ENCODE data around the gene GUCA2B.

Gene GUCA2B

DNA sequence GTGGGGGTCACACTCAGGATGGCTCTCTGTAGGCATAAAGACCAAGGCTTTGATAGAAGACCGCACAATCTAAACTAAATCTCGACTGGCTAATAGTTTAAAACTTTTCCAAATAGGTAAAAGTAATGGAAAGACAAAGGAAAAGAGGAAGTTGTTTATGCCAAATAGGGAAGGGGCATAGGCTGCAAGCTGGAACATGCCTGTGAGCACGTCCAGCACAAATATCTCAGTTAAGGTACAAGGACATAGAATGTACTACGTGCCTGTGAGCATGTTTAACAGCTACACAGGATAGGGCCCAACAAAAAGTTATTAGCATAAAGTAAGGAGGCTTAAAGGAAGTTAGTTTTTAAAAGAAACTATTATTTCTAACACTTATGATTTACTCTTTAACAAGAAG is 38.9 kb downstream of the GUCA2B start:
- Histone ChIP-seq H3K4me3 (ENCODE audit: low read depth, low read length) (no peak overlapping the region), H3K9me3 (ENCODE audit: control insufficient read depth, insufficient read depth, low read depth, low read length) (no peaks in the 10 kb centered on the region), H3K9ac (ENCODE audit: low read length) (no peak overlapping the region), H3K27ac (ENCODE audit: low read depth, low read length) (no peak overlapping the region), H3K36me3 (ENCODE audit: control insufficient read depth, insufficient read depth, low read length) (peaks cover 65% of the 10 kb centered on the region), H3K4me1 (ENCODE audit: control insufficient read depth, insufficient read depth, low read length) (no peaks in the 10 kb centered on the region), H3K27me3 (ENCODE audit: control insufficient read depth, insufficient read depth, low read length) (no peaks in the 10 kb centered on the region)

DNA sequence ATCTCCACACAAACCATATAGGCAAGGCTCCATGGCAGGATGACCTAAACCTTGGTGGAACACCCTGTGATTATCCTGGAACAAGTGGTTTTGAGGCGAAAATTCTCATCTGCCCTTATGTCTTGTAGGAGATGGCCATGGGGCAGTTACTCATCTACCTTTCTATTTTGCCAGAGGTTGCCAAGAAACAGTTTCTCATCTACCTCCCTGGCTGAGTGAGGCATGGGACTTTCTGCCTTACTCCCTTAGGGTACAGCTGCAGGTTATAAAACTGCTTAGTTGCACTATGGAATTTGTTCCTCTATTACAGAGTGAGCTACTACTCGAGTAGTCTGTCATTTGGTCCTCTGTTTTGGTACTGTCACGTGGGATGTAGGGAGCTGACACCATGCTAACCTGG is 42.6 kb downstream of the GUCA2B start:
- Histone ChIP-seq H3K27me3 (ENCODE audit: control insufficient read depth, insufficient read depth, low read length) (no peaks in the 10 kb centered on the region), H3K9ac (ENCODE audit: low read length) (no peak overlapping the region), H3K9me3 (ENCODE audit: control insufficient read depth, insufficient read depth, low read depth, low read length) (no peaks in the 10 kb centered on the region), H3K4me1 (ENCODE audit: control insufficient read depth, insufficient read depth, low read length) (no peaks in the 10 kb centered on the region), H3K4me3 (ENCODE audit: low read depth, low read length) (no peak overlapping the region), H3K36me3 (ENCODE audit: control insufficient read depth, insufficient read depth, low read length) (peaks cover 57% of the 10 kb centered on the region), H3K27ac (ENCODE audit: low read depth, low read length) (no peak overlapping the region)

DNA sequence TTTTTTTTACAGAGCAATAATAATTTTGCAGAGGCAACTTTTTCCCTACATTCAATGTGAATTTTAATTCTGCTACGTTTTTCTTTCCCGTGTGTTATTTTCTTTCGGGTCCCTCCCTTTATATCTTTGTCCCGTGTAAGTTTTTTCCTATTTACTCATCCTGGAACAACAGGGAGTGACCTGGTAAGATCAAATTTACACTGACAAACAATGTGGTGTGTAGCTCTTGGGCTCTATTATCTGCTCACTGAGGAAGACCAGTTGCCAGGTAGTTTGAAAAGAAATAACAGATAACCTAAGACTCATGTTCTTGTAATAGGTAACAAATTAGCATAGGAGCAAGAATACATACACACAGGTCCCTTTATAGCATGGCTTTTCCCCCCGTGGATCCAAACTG is 45.0 kb downstream of the GUCA2B start:
- Histone ChIP-seq H3K27me3 (ENCODE audit: control insufficient read depth, insufficient read depth, low read length) (no peaks in the 10 kb centered on the region), H3K36me3 (ENCODE audit: control insufficient read depth, insufficient read depth, low read length) (peaks cover 49% of the 10 kb centered on the region), H3K9ac (ENCODE audit: low read length) (no peak overlapping the region), H3K9me3 (ENCODE audit: control insufficient read depth, insufficient read depth, low read depth, low read length) (no peaks in the 10 kb centered on the region), H3K4me3 (ENCODE audit: low read depth, low read length) (no peak overlapping the region), H3K4me1 (ENCODE audit: control insufficient read depth, insufficient read depth, low read length) (no peaks in the 10 kb centered on the region), H3K27ac (ENCODE audit: low read depth, low read length) (no peak overlapping the region)

DNA sequence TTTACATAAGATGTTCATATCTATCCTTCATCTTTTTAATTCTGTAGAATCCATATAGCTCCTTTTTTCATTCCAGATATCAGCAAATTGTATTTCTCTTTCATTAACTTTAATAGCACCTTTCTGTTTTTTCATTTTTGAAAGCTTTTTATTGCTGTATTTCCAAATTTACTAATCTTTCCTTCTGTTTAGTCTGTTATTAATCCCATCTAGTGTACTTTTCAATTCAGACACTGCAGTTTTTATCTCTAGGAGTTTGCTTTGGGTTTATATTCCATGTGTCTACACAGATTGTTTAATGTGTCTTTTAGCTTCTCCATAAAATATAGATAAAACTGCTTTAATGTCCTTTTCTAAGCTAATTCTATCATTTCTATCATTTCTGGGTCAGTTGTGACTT is 48.8 kb downstream of the GUCA2B start:
- Histone ChIP-seq H3K9ac (ENCODE audit: low read length) (no peak overlapping the region), H3K4me3 (ENCODE audit: low read depth, low read length) (no peak overlapping the region), H3K27me3 (ENCODE audit: control insufficient read depth, insufficient read depth, low read length) (no peaks in the 10 kb centered on the region), H3K36me3 (ENCODE audit: control insufficient read depth, insufficient read depth, low read length) (peaks cover 18% of the 10 kb centered on the region), H3K4me1 (ENCODE audit: control insufficient read depth, insufficient read depth, low read length) (no peaks in the 10 kb centered on the region), H3K27ac (ENCODE audit: low read depth, low read length) (no peak overlapping the region), H3K9me3 (ENCODE audit: control insufficient read depth, insufficient read depth, low read depth, low read length) (no peaks in the 10 kb centered on the region)
